ACC112 (cell line): ENCODE data around the gene MYH3.

ENCODE experiments used
- H2AFZ ChIP-seq: fragments of 200-600 bp; sonication (generic); one replicate; pipeline ENCODE4 v1.6.0; 2017; ENCODE audit warnings: antibody characterized with exemption, low read length; ENCODE audit not compliant: unreplicated experiment
- H3K27ac ChIP-seq: fragments of 200-600 bp; sonication (generic); 2 replicates; pipeline ENCODE4 v1.5.1; 2014; ENCODE audit warnings: low read depth, mild to moderate bottlenecking, antibody characterized with exemption, low read length, moderate library complexity
- H3K27me3 ChIP-seq: fragments of 200-600 bp; sonication (generic); 2 replicates; pipeline ENCODE4 v1.6.1; 2014; ENCODE audit warnings: mild to moderate bottlenecking, antibody characterized with exemption, low read length, moderate library complexity, mixed read lengths; ENCODE audit not compliant: insufficient read depth
- H3K36me3 ChIP-seq: fragments of 200-600 bp; sonication (generic); 2 replicates; pipeline ENCODE4 v1.6.1; 2016; ENCODE audit warnings: mild to moderate bottlenecking, antibody characterized with exemption, low read length, moderate library complexity, mixed read lengths; ENCODE audit not compliant: insufficient read depth
- H3K4me1 ChIP-seq: fragments of 200-600 bp; sonication (generic); one replicate; pipeline ENCODE4 v1.6.1; 2016; ENCODE audit warnings: low read length, mixed read lengths; ENCODE audit not compliant: insufficient read depth, unreplicated experiment, control insufficient read depth
- H3K4me3 ChIP-seq: fragments of 200-600 bp; sonication (generic); 2 replicates; pipeline ENCODE4 v1.5.1; 2014; ENCODE audit warnings: mild to moderate bottlenecking, low read depth, low read length
- H3K79me2 ChIP-seq: fragments of 200-600 bp; sonication (generic); one replicate; pipeline ENCODE4 v1.6.0; 2016; ENCODE audit warnings: low read length; ENCODE audit not compliant: control insufficient read depth, unreplicated experiment, insufficient read depth

The MYH3 gene

GRCh38 chr17:10614536-10615155 is 42.5 kb downstream of the MYH3 start:
- Histone ChIP-seq H3K79me2 (no peaks in the 10 kb centered on the region), H3K4me3 (no peak overlapping the region), H3K36me3 (no peaks in the 10 kb centered on the region), H3K27me3 (no peaks in the 10 kb centered on the region), H2AFZ (no peak overlapping the region), H3K4me1 (peaks cover 18% of the 10 kb centered on the region), H3K27ac (no peak overlapping the region)

- Histone ChIP-seq H3K79me2 (no peaks in the 10 kb centered on the region), H2AFZ (peak overlapping the region; percentile 59), H3K27ac (peak overlapping the region; percentile 50), H3K4me1 (peaks cover 18% of the 10 kb centered on the region), H3K4me3 (peak overlapping the region; percentile 55; the same call in 1 of the 2 replicates), H3K27me3 (no peaks in the 10 kb centered on the region), H3K36me3 (no peaks in the 10 kb centered on the region)
These were observed 43.2 kb downstream of the MYH3 start for GRCh38 chr17:10613775-10614513.

GRCh38 chr17:10612957-10613744 is 44.0 kb downstream of the MYH3 start:
- H3K36me3 ChIP-seq = no peaks in the 10 kb centered on the region
- H3K79me2 ChIP-seq = no peaks in the 10 kb centered on the region
- peak overlapping the region; percentile 50 for H3K27ac ChIP-seq
- H3K4me1 ChIP-seq = peaks cover 18% of the 10 kb centered on the region
- H3K27me3 ChIP-seq = no peaks in the 10 kb centered on the region
- H3K4me3 ChIP-seq = peak overlapping the region; percentile 55; the same call in 1 of the 2 replicates
- H2AFZ ChIP-seq = peak overlapping the region; percentile 59

GRCh38 chr17:10610884-10611283 is 46.2 kb downstream of the MYH3 start:
- Histone ChIP-seq H3K27me3 (no peaks in the 10 kb centered on the region), H3K79me2 (no peaks in the 10 kb centered on the region), H3K4me3 (no peak overlapping the region), H3K27ac (no peak overlapping the region), H3K4me1 (peaks cover 18% of the 10 kb centered on the region), H2AFZ (no peak overlapping the region), H3K36me3 (no peaks in the 10 kb centered on the region)

DNA sequence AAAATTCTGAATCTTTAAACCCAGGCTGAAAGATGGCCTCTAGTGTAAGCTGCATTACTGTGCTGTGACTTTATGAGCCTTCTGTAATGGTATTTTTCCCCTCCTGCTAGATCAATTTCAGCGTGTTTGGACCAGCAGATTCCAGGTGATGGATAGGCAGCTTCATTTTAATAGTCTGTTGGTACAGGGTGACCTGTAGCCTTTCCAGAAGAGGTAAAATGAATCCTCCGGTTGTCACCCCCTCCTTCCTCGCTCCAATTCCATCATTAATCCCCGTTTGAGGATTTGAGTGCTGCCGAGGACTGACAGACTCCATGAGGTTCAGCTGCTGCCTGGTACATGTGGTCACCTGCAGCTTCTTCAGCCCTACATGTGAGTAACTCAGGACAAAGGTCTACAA is 48.9 kb downstream of the MYH3 start:
- Histone ChIP-seq H3K4me1 (peaks cover 6% of the 10 kb centered on the region), H3K27ac (no peak overlapping the region), H2AFZ (no peak overlapping the region), H3K36me3 (no peaks in the 10 kb centered on the region), H3K4me3 (no peak overlapping the region), H3K27me3 (no peaks in the 10 kb centered on the region), H3K79me2 (no peaks in the 10 kb centered on the region)

GRCh38 chr17:10606110-10606509 is 51.0 kb downstream of the MYH3 start:
- Histone ChIP-seq H3K27me3 (no peaks in the 10 kb centered on the region), H3K36me3 (no peaks in the 10 kb centered on the region), H2AFZ (no peak overlapping the region), H3K4me3 (no peak overlapping the region), H3K27ac (no peak overlapping the region), H3K79me2 (no peaks in the 10 kb centered on the region), H3K4me1 (no peaks in the 10 kb centered on the region)

GRCh38 chr17:10605221-10605783 is 51.8 kb downstream of the MYH3 start:
- Histone ChIP-seq H3K27ac (no peak overlapping the region), H3K27me3 (no peaks in the 10 kb centered on the region), H3K79me2 (no peaks in the 10 kb centered on the region), H3K36me3 (no peaks in the 10 kb centered on the region), H2AFZ (no peak overlapping the region), H3K4me1 (no peaks in the 10 kb centered on the region), H3K4me3 (no peak overlapping the region)

GRCh38 chr17:10604521-10604920 is 52.6 kb downstream of the MYH3 start:
- Histone ChIP-seq H2AFZ (no peak overlapping the region), H3K36me3 (no peaks in the 10 kb centered on the region), H3K27me3 (no peaks in the 10 kb centered on the region), H3K79me2 (no peaks in the 10 kb centered on the region), H3K4me1 (no peaks in the 10 kb centered on the region), H3K4me3 (no peak overlapping the region), H3K27ac (no peak overlapping the region)

DNA sequence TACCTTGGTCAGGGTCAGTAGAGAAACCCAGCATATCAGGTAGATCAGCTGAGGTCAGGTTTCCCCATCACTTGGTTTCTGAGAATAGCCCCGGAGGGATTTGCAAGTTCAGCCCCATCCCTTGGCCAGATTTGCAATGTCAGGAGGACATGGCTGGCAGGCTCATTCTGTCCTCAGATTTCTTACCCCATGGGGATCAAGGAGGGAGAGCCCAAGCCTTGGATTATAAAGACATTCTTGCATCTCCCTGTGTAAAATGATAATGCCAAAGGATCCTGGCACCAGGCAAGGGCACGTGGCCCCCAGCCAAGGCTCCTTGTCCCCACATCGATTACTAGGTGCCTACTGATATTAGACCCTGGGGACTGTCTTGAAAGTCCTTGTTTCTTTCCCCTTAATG is 53.2 kb downstream of the MYH3 start:
- Histone ChIP-seq H3K4me3 (no peak overlapping the region), H3K79me2 (no peaks in the 10 kb centered on the region), H3K4me1 (no peaks in the 10 kb centered on the region), H2AFZ (no peak overlapping the region), H3K36me3 (no peaks in the 10 kb centered on the region), H3K27me3 (no peaks in the 10 kb centered on the region), H3K27ac (no peak overlapping the region)

- H3K4me1 ChIP-seq = no peaks in the 10 kb centered on the region
These were observed 56.5 kb downstream of the MYH3 start for GRCh38 chr17:10600571-10600970.

More at GRCh38 chr17:10600571-10600970, 56.5 kb downstream of the MYH3 start:
- no peak overlapping the region for H3K27ac ChIP-seq
- no peak overlapping the region for H3K4me3 ChIP-seq
- H3K36me3 ChIP-seq = no peaks in the 10 kb centered on the region
- no peaks in the 10 kb centered on the region for H3K79me2 ChIP-seq
- H2AFZ ChIP-seq = no peak overlapping the region
- H3K27me3 ChIP-seq = no peaks in the 10 kb centered on the region
